ENCODE results near the gene ARHGAP9.

- TF ChIP-seq EP300 (IDR thresholded peaks at IDR 0.05) (no peak), CTCF (IDR thresholded peaks at IDR 0.05) (no peak), POLR2AphosphoS5 (IDR thresholded peaks at IDR 0.05) (no peak), POLR2A (IDR thresholded peaks at IDR 0.05) (peak in 1 of 4 donors; percentile 34)
Measured at GRCh38 chr12:57479376-57480115, at the start of gene ARHGAP9.
